Epithelial cell of alveolus of lung (primary cell): ENCODE data around the gene DXO. TPM values are rescaled to one million over a fixed set of nuclear protein-coding genes. Genes with fewer than 3 reads are reported as not detected.

Experiments
- total RNA-seq: library from RNA; depleted of rRNA; stranded (reverse); fragments of >200 nt; gene quantifications from 2 replicates; pipeline ENCODE4 v1.2.1, GENCODE V29; 2015

The DXO gene
- 13.3 and 24.6 TPM in 2 replicates for total RNA-seq

GRCh38 chr6:31971993-31972708 lies at the start of gene DXO:
DXO (minus strand) TSS chr6:31972138; CDS start chr6:31971675, 463 bp downstream.

GRCh38 chr6:32014547-32014946 lies 42.6 kb upstream of the DXO start, which contains the start of gene C4B:
C4B (plus strand) TSS chr6:32014795; CDS start chr6:32014846, 51 bp downstream.

GRCh38 chr6:31981744-31982143 lies 9.8 kb upstream of the DXO start, which contains the start of gene C4A:
C4A (plus strand) TSS chr6:31982057; CDS start chr6:31982108, 51 bp downstream.

GRCh38 chr6:31958741-31959739 lies 12.9 kb downstream of the DXO start, which contains the start of the genes NELFE and SKIC2:
NELFE (minus strand) TSS chr6:31958971; CDS start chr6:31958446, 525 bp downstream.
SKIC2 (plus strand) TSS chr6:31959175; CDS start chr6:31959193, 18 bp downstream.

GRCh38 chr6:31945507-31946369 lies 26.2 kb downstream of the DXO start, which contains the start of gene CFB:
CFB (plus strand) TSS chr6:31946095; CDS start chr6:31946222, 127 bp downstream.

GRCh38 chr6:31927242-31927862 lies 44.6 kb downstream of the DXO start, which contains the start of gene C2:
C2 (plus strand) TSS chr6:31927717; CDS start chr6:31927753, 36 bp downstream.

Other genes starting within 250 kb of the DXO start
- not detected in 2 replicates for gene MPIG6B, start 248.8 kb downstream of the DXO start, total RNA-seq
- 41.9 and 42.4 TPM in 2 replicates for gene DDAH2, start 242.8 kb downstream of the DXO start, total RNA-seq
- 281 and 648 TPM in 2 replicates for gene CLIC1, start 235.6 kb downstream of the DXO start, total RNA-seq
- gene MSH5, start 232.1 kb downstream of the DXO start, total RNA-seq: 5.0 and 10.5 TPM in 2 replicates
- gene SAPCD1, start 209.5 kb downstream of the DXO start, total RNA-seq: not detected in 2 replicates
- 0.13 TPM in 1 of 2 replicates, not detected in the other for gene VWA7, start 194.8 kb downstream of the DXO start, total RNA-seq
- gene VARS1, start 176.4 kb downstream of the DXO start, total RNA-seq: 44.4 and 93.2 TPM in 2 replicates
- gene LSM2, start 165.2 kb downstream of the DXO start, total RNA-seq: 75.9 and 82.9 TPM in 2 replicates
- gene HSPA1L, start 156.9 kb downstream of the DXO start, total RNA-seq: 0.48 and 0.78 TPM in 2 replicates
- 54.6 and 130 TPM in 2 replicates for gene HSPA1A, start 156.6 kb downstream of the DXO start, total RNA-seq
- gene HSPA1B, start 144.4 kb downstream of the DXO start, total RNA-seq: 56.9 and 72.9 TPM in 2 replicates
- 47.8 and 53.7 TPM in 2 replicates for gene NEU1, start 109.3 kb downstream of the DXO start, total RNA-seq
- 1.0 TPM in 1 of 2 replicates, not detected in the other for gene SLC44A4, start 93.1 kb downstream of the DXO start, total RNA-seq
- 43.0 and 43.1 TPM in 2 replicates for gene EHMT2, start 74.4 kb downstream of the DXO start, total RNA-seq
- 2.0 and 2.1 TPM in 2 replicates for gene ZBTB12, start 70.1 kb downstream of the DXO start, total RNA-seq
- gene C2, start 44.4 kb downstream of the DXO start, total RNA-seq: 0.65 and 4.8 TPM in 2 replicates
- gene CFB, start 26.0 kb downstream of the DXO start, total RNA-seq: 5.2 and 10.7 TPM in 2 replicates
- gene NELFE, start 13.2 kb downstream of the DXO start, total RNA-seq: 80.6 and 127 TPM in 2 replicates
- gene SKIC2, start 13.0 kb downstream of the DXO start, total RNA-seq: 40.0 and 43.1 TPM in 2 replicates
- gene C4A, start 9.9 kb upstream of the DXO start, total RNA-seq: 0.52 and 13.6 TPM in 2 replicates
- gene C4B, start 42.7 kb upstream of the DXO start, total RNA-seq: 0.39 and 9.3 TPM in 2 replicates
- gene CYP21A2, start 66.3 kb upstream of the DXO start, total RNA-seq: not detected in 2 replicates
- gene TNXB, start 137.2 kb upstream of the DXO start, total RNA-seq: 0.52 and 34.1 TPM in 2 replicates
- gene ATF6B, start 156.1 kb upstream of the DXO start, total RNA-seq: 20.9 and 43.1 TPM in 2 replicates
- 2.6 and 5.7 TPM in 2 replicates for gene FKBPL, start 158.2 kb upstream of the DXO start, total RNA-seq
- 0.78 and 6.7 TPM in 2 replicates for gene PRRT1, start 179.8 kb upstream of the DXO start, total RNA-seq
- gene PPT2, start 182.0 kb upstream of the DXO start, total RNA-seq: 19.8 and 26.9 TPM in 2 replicates
- 1.0 and 9.7 TPM in 2 replicates for gene EGFL8, start 192.5 kb upstream of the DXO start, total RNA-seq
- 78.7 and 117 TPM in 2 replicates for gene AGPAT1, start 203.9 kb upstream of the DXO start, total RNA-seq
- gene RNF5, start 206.3 kb upstream of the DXO start, total RNA-seq: 55.0 and 69.3 TPM in 2 replicates
- gene AGER, start 212.1 kb upstream of the DXO start, total RNA-seq: 0.65 and 7.7 TPM in 2 replicates
- gene PBX2, start 218.1 kb upstream of the DXO start, total RNA-seq: 40.1 and 40.2 TPM in 2 replicates
- gene GPSM3, start 220.5 kb upstream of the DXO start, total RNA-seq: 9.7 and 17.7 TPM in 2 replicates